ENCODE data around the gene HUS1.
"Not testable (repeated sequence)": the region's sequence is repeated elsewhere in the genome, so short reads cannot be mapped to it uniquely, and the experiment has no call there.

HUS1 gene

DNA sequence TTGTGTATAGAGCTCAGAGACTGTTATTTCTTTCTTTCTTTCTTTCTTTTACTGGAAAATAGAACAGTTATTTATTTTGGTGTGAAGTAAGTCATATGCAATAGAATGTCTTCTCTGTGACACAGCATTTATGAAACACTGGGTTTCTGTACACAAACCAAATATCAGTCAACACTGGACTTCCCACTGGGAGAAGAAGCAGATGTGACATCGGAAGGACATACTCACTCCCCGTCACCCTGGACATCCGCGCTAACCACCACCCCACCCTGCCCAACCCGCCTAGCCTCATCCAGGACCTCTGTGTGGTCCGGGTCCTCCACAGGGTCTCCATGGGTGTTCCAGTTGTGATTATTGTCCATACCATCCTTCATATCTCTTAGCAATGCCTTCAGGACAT is 27.5 kb upstream of the HUS1 start:
- H4K20me1 ChIP-seq (ENCODE audit: insufficient read depth, low read length): no peaks in the 10 kb centered on the region
- H2AFZ ChIP-seq (ENCODE audit: low read length): no peak overlapping the region
- no peaks in the 10 kb centered on the region for H3K4me1 ChIP-seq (ENCODE audit: low read length)
- H3K4me2 ChIP-seq (ENCODE audit: low read depth, low read length): no peak overlapping the region
- no peak overlapping the region for H3K4me3 ChIP-seq (ENCODE audit: low read length)
- no peak overlapping the region for H3K9ac ChIP-seq (ENCODE audit: low read length)
- H3K9me3 ChIP-seq (replicated peaks; ENCODE audit: insufficient read depth, low read length): no peaks in the 10 kb centered on the region
- H3F3A ChIP-seq (ENCODE audit: insufficient read depth, low read length): no peaks in the 10 kb centered on the region
- H3K27ac ChIP-seq (ENCODE audit: low read length): no peak overlapping the region
- no peaks in the 10 kb centered on the region for H3K36me3 ChIP-seq (replicated peaks; ENCODE audit: insufficient read depth, low read length)
- TF ChIP-seq EZH2 (optimal IDR thresholded peaks at IDR 0.05; ENCODE audit: low read depth, low read length): no peak
- TF ChIP-seq EZH2phosphoT487 (IDR thresholded peaks at IDR 0.05; ENCODE audit: low read length): no peak
- TF ChIP-seq, protein P1, sequence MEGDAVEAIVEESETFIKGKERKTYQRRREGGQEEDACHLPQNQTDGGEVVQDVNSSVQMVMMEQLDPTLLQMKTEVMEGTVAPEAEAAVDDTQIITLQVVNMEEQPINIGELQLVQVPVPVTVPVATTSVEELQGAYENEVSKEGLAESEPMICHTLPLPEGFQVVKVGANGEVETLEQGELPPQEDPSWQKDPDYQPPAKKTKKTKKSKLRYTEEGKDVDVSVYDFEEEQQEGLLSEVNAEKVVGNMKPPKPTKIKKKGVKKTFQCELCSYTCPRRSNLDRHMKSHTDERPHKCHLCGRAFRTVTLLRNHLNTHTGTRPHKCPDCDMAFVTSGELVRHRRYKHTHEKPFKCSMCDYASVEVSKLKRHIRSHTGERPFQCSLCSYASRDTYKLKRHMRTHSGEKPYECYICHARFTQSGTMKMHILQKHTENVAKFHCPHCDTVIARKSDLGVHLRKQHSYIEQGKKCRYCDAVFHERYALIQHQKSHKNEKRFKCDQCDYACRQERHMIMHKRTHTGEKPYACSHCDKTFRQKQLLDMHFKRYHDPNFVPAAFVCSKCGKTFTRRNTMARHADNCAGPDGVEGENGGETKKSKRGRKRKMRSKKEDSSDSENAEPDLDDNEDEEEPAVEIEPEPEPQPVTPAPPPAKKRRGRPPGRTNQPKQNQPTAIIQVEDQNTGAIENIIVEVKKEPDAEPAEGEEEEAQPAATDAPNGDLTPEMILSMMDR (IDR thresholded peaks at IDR 0.05; ENCODE audit: low read length): no peak
- no peak for DNase-seq
- H3K9me2 ChIP-seq (replicated peaks; ENCODE audit: insufficient read depth, low read length): no peaks in the 10 kb centered on the region
- H3K27me3 ChIP-seq (replicated peaks; ENCODE audit: insufficient read depth, low read length): no peaks in the 10 kb centered on the region
- H3K79me2 ChIP-seq (ENCODE audit: low read length): no peaks in the 10 kb centered on the region

- no peak for TF ChIP-seq EZH2 (optimal IDR thresholded peaks at IDR 0.05; ENCODE audit: low read depth, low read length)
- TF ChIP-seq, protein P1 (IDR thresholded peaks at IDR 0.05; ENCODE audit: low read length): no peak
- no peaks in the 10 kb centered on the region for H4K20me1 ChIP-seq (ENCODE audit: insufficient read depth, low read length)
- H3K4me2 ChIP-seq (ENCODE audit: low read depth, low read length): no peak overlapping the region
- H3K4me1 ChIP-seq (ENCODE audit: low read length): no peaks in the 10 kb centered on the region
- H2AFZ ChIP-seq (ENCODE audit: low read length): no peak overlapping the region; the same call in 1 of the 2 replicates
- H3F3A ChIP-seq (ENCODE audit: insufficient read depth, low read length): no peaks in the 10 kb centered on the region
- no peaks in the 10 kb centered on the region for H3K9me2 ChIP-seq (replicated peaks; ENCODE audit: insufficient read depth, low read length)
- no peaks in the 10 kb centered on the region for H3K36me3 ChIP-seq (replicated peaks; ENCODE audit: insufficient read depth, low read length)
- no peak for DNase-seq
- H3K27ac ChIP-seq (ENCODE audit: low read length): no peak overlapping the region
- H3K79me2 ChIP-seq (ENCODE audit: low read length): no peaks in the 10 kb centered on the region
- H3K9me3 ChIP-seq (replicated peaks; ENCODE audit: insufficient read depth, low read length): no peaks in the 10 kb centered on the region
- H3K27me3 ChIP-seq (replicated peaks; ENCODE audit: insufficient read depth, low read length): no peaks in the 10 kb centered on the region
- no peak overlapping the region for H3K4me3 ChIP-seq (ENCODE audit: low read length)
- H3K9ac ChIP-seq (ENCODE audit: low read length): no peak overlapping the region
These were observed 25.2 kb upstream of the HUS1 start for GRCh38 chr7:48004638-48005037.

- no peak for DNase-seq
- H4K20me1 ChIP-seq (ENCODE audit: insufficient read depth, low read length): no peaks in the 10 kb centered on the region
- no peak overlapping the region for H3K27ac ChIP-seq (ENCODE audit: low read length)
These were observed 24.6 kb upstream of the HUS1 start for GRCh38 chr7:48004032-48004431.

DNA sequence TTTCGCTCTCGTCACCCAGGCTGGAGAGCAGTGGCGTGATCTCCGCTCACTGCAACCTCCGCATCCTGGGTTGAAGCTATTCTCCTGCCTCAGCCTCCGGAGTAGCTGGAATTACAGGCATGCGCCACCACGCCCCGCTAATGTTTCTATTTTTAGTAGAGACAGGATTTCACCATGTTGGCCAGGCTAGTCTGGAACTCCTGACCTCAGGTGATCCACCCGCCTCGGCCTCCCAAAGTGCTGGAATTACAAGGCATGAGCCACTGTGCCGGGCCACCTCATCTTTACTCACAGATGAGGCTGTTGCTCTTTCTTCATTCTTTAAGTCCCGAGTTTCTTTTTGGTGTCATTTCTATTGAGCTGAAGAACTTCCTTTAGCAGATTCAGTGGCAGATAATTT is 20.7 kb upstream of the HUS1 start:
- not testable (repeated sequence) for H3K9me3 ChIP-seq (replicated peaks; ENCODE audit: insufficient read depth, low read length); H3K27me3 ChIP-seq (replicated peaks; ENCODE audit: insufficient read depth, low read length); H3K9me2 ChIP-seq (replicated peaks; ENCODE audit: insufficient read depth, low read length); H3K36me3 ChIP-seq (replicated peaks; ENCODE audit: insufficient read depth, low read length); H3K4me3 ChIP-seq (ENCODE audit: low read length); H3K9ac ChIP-seq (ENCODE audit: low read length); H4K20me1 ChIP-seq (ENCODE audit: insufficient read depth, low read length); H3K27ac ChIP-seq (ENCODE audit: low read length); H3K79me2 ChIP-seq (ENCODE audit: low read length); H2AFZ ChIP-seq (ENCODE audit: low read length); H3F3A ChIP-seq (ENCODE audit: insufficient read depth, low read length); H3K4me2 ChIP-seq (ENCODE audit: low read depth, low read length); DNase-seq; H3K4me1 ChIP-seq (ENCODE audit: low read length)

More at GRCh38 chr7:48004032-48004431, 24.6 kb upstream of the HUS1 start:
- Histone ChIP-seq H3K9me3 (replicated peaks; ENCODE audit: insufficient read depth, low read length) (no peaks in the 10 kb centered on the region), H3K79me2 (ENCODE audit: low read length) (no peaks in the 10 kb centered on the region), H3K9ac (ENCODE audit: low read length) (no peak overlapping the region), H3F3A (ENCODE audit: insufficient read depth, low read length) (no peaks in the 10 kb centered on the region), H3K4me2 (ENCODE audit: low read depth, low read length) (no peak overlapping the region), H3K4me3 (ENCODE audit: low read length) (no peak overlapping the region), H3K27me3 (replicated peaks; ENCODE audit: insufficient read depth, low read length) (no peaks in the 10 kb centered on the region), H2AFZ (ENCODE audit: low read length) (no peak overlapping the region), H3K36me3 (replicated peaks; ENCODE audit: insufficient read depth, low read length) (no peaks in the 10 kb centered on the region), H3K9me2 (replicated peaks; ENCODE audit: insufficient read depth, low read length) (no peaks in the 10 kb centered on the region), H3K4me1 (ENCODE audit: low read length) (no peaks in the 10 kb centered on the region)
- TF ChIP-seq EZH2phosphoT487 (IDR thresholded peaks at IDR 0.05; ENCODE audit: low read length): no peak
- TF ChIP-seq EZH2 (optimal IDR thresholded peaks at IDR 0.05; ENCODE audit: low read depth, low read length): no peak
- TF ChIP-seq, protein P1 (IDR thresholded peaks at IDR 0.05; ENCODE audit: low read length): no peak
